ENCODE data around the gene ATP7B.

Gene ATP7B

DNA sequence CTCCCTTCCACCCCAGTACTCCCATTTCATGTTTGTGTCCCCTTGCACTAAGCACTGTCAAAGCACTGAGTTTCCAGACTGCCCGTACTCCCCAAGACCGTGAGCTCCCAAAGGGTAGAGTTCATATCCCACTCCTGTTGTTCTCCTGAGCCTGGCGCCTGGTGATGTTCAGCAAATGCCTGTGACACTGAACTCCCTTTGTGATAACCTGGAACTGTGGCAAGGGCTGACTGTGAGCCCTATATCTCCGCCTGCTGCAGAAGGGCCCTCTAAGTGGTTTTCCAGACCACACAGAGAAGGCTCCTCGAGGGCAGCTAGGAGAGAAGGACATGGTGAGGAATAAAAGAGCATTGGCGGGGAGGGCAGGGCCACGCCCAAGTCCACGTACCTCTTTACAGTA is 67.5 kb downstream of the ATP7B start:
- DNase-seq = no peak

DNA sequence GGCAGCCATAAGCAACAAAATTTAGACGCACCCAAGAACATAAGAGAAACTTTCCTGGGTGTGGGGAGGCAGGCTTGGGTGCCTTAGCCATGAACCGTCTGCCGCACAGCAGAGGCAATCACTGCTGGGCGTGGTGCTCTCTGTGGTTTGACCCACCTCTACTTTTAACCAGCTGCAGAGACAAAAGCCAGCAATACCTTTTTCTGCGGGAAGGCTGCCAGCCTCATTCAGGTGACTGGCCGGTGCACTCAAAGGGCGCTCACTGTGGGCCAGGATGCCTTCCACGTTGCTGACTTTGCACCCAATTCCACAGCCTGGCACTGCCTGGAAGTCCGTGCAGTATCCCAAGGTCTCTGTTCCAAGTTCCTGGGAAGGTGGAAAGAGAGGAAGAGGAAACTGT is 69.1 kb downstream of the ATP7B start:
- peak; percentile 47 for DNase-seq

DNA sequence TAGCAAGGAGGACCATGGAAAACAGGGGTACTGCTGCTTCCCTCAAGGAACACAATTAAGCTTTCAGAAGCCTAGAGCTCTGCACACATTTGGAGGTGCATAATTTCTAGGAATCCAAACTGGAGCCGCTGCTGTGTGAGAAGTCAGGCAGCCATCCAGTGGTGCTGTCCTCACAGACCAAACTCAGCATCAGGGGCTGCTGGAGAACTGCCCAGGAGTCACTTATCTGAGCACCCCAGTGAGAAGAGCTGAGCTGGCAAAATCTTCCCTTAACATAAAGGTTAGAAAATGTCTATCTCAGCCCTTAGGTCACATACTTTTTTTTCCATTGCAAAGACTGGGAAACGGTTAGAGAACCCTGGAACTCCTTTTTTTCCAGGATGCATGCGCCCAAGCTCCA is 72.8 kb downstream of the ATP7B start:
- DNase-seq = no peak

DNA sequence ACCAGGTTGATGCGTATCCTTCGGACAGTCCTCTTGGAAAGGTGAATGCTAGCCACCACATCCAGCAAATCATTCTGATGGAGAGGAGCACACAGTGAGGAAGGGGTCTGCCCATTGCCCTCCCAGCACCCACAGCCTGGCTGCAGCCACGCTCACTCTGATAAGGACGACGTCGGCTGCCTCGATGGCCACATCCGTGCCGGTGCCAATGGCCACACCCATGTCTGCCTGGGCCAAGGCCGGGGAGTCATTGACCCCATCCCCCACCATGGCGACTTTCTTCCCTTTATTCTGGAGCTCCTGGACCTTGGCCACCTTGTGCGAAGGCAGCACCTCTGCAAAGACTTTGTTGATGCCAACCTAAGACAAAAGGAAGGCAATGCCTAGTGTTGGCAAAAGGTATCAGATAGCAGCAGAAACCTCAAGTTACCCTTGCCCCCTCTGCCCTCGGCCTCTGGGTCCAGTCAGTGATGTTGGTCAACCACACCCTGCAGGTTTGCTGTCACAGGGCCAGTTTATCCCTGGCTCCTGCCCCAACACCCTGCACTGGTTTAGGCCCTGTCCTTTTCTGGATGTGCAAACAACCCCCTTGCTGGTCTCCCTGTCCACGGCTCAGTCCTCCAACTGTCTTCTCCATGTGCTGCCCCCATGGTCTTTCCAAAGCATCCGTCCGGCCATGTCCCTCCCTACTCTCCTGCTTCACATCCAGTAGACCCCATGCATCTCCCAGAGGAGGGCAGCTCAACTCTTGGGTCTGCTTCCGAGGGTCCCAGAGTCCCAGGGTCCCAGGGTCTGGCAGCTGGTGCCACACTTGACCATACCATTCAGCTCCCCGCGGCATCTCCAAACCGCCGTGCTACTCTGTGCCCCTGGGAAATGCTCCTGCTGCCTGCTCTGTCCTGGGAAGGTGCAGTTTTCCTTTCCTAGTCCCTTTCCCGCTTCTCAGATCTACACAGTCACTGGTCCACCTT is 73.6 kb downstream of the ATP7B start:
- no peak for DNase-seq

DNA sequence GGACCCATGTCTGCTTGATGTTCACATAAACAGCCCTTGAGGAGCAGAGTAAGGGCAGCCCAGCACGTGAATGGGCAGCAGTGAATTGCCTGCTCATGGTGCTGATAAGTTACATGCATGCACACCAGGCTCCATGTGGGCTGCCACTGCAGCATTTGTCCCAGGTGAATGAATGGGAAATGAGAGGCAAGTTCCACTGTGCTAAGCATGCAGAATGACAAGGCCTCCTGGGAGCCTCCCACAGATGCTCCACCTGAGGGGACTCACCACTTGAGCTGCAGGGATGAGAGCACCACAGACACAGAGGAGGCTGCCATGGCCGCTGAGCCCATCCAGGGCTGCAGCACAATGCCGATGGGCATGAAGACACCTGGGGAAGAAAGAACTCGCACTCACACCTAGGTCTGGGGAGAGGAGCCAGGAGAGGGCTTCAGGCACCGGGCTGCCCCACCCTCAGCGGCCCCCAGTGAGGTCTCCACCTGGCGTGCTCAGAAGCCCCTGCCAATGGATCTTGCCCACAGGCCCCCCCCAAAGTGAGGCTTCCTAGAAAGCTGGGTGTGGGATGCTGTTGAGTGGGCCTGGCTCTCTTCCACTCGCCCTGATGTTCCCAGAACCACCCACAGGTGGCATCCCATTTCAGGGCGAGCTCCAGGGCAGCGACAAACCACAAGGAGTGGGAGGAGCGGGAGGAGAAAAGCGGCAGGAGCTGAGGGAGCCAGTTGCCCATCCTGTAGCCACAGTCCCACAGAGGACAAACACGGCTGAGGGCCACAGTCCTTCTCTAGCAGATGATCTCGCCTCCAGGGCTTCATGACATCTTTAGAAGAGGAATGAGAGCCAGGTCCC is 75.7 kb downstream of the ATP7B start:
- peak; percentile 67 for DNase-seq

DNA sequence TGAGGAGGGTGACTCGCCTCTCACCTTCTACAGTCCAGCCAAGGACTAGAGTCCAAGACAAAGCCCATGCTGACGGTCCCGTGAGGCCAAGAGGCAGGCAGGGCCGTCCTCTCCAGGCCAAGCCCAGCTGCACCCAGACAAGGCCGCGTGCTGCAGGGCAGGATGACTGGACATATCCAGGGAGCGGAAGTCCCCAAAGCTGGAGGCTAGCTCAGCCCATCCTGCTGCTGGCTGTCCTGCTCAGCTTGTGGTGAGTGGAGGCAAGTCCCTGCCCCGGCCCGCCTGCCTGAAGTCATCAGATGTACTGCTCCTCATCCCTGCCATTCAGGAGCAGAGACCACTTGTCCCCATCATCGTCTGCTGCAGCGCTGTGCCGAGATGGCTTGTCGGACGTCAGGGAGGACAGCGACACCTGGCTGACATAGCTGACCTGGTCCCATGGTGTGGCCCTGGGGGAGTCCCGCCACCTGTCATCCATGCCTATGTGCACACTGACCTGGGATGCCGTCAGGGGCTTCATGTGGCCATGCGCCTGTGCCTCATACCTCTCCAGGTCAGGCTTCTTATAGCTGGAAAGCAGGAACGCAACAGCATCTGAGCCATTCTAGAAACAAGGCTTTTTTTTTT is 76.7 kb downstream of the ATP7B start:
- no peak for DNase-seq

DNA sequence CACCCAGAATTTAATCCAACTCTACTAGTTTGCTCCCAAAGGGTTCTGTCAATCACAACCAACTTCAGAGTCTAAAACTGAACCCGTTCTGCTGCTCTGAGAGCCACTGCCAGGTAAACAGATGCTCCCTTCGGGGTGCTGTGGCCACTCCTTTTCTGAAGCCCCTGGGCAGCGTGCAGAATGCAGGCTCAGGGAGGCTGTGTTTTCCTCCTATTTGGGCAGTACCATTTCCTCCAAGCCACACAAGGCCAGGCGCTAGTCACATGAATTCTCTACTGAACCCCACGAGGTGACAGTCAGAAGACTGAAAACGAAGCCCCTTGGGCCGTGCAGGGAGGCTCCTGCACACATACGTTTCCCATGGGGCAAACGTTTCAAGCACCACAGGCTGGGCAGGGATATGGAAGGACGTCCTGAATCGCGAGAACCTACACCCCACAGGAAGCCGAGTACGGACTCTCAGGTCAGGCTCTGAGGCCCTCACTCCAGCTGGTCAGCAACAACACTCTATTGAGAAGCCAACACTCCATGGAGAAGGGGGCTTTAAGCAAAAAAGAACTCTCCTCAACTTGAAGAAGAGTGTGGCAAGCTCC is 77.7 kb downstream of the ATP7B start:
- no peak for DNase-seq

DNA sequence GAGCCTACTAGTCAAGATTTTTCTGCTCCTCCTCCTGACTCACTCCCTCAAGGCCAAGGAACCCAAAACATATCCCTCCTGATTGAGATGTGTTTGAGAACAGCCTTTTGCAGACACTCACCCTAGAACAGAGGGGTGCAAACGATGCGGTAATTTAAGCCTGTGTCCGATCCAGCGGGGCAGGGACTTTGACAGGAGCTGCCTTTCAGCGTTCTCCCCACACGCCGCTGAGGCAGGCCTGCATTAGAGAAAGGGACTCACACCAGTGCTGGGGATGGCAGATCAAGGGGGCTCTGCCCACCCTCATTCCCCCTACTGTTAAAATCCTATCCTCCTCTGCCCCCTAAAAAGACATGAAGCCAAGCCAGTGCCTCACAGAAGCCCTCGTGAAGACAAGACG is 79.0 kb downstream of the ATP7B start:
- no peak for DNase-seq

DNA sequence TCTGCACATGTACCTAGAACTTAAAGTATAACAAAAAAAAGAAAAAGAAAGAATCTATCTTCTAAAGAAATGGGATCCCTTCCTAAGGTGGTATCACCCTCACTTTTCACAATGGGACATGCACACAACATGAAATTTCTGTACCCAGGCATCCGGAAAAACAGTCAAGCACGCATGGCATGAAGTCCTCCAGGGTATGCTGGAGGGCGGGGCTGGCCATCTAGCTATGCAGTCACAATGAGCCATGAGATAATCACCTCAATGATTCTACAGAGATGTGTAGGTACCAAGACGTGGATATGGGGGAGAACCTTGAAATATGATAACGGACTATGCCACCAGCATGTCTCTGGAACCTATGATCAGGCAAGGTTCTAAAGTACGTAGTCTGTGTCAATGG is 79.6 kb downstream of the ATP7B start:
- no peak for DNase-seq

DNA sequence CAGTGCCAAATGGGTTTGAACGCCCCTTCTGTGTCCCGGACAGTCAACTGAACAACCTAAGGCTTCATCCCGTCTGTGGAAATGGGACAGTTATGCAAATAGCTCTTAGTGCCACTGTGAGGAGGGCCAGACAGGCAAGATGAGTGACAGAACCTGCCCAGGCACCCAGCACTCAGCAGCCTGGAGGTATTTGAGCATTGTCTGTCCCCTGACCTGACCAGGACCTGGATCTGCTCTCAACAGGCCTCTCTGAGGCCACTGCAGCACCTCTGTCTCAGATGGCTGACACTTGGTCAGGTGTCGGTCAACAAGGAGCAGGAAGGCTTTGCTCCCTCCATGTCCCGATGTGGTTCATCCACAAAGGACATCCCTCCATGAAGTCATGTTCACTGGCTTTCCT is 81.6 kb downstream of the ATP7B start:
- DNase-seq = peak; percentile 22

DNA sequence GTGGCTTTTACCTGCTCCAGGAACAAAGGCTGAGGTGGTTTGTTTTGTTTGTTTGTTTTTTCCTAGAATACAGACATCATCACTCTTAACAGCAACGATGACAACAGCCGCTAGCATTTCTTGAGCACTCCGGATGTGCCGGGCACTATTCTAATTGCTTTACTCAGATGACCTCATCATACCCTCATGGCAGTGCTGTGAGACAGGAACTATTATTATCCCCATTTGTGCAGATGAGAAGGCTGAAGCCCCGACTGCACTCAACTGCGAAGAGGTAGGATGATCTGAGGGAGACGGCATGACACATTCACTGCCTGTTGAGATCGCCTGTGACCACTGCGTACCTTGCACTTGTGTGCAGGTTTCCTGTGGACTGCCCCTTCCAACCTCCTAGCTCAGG is 83.0 kb downstream of the ATP7B start:
- peak; percentile 99 for DNase-seq

DNA sequence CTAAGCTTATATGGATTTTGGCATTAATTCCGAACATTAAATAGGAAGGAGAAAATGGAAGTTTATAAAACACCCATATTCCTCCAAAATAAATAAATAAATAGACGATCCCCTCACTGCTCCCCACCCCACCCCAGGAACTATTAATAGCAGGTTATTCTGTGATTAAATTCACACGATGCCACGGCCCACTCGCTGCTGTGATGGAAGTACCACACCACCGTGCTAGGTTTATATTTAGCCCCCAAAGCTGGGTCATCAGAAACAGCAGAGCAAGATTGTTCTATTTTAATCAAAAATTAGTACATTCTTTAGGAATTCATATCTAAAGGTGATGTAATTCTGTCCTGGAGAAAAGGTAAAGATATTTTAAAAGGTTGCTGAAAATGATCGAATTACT is 84.1 kb downstream of the ATP7B start:
- DNase-seq = no peak

DNA sequence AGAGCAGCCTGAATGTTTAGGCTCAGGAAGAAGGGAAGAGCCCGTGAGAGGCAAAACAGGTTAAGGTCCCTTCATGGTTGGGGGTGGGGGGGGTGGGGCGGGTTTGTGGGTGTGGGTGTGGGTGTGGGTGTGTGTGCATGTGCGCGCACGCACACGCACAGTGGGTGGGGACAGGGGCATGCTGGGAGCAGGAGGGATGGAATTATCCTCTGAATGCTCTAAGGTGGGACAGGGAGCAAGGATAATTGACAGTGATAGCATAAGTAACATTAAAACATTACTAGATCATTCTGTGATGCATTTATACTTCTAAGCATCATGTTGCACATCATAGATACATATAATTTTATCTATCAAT is 84.7 kb downstream of the ATP7B start:
- DNase-seq = no peak

DNA sequence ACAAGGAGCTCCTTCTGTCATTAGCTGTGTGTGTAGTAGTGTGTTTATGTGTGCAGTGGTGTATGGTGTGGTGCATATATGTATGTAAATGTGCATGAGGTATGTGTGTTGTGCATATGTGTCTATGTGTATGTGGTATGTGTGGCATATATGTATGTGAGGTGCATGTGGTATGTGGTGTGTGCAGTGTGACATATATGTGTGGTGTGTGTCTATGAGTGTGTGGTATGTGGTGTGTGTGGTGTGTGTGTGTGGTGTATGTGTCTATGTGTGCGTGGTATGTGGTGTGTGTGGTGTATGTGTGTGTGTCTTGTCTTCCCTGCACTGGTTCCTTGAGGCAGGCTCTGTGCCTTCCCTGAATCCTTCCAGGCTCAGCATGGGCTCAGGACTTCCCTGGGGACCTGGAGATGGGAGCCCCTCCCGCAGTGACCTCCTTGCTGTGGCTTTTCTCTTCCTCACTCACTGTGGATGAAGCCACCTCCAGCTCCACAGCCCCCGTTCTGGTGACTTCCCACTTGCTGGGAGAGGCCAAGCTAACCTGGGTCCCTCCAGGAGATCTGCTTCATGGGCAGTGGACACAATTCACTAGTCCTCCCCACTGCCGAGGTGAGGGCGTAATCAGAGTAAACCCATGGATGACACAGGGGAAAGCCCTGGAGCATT is 85.3 kb downstream of the ATP7B start:
- DNase-seq = no peak

DNA sequence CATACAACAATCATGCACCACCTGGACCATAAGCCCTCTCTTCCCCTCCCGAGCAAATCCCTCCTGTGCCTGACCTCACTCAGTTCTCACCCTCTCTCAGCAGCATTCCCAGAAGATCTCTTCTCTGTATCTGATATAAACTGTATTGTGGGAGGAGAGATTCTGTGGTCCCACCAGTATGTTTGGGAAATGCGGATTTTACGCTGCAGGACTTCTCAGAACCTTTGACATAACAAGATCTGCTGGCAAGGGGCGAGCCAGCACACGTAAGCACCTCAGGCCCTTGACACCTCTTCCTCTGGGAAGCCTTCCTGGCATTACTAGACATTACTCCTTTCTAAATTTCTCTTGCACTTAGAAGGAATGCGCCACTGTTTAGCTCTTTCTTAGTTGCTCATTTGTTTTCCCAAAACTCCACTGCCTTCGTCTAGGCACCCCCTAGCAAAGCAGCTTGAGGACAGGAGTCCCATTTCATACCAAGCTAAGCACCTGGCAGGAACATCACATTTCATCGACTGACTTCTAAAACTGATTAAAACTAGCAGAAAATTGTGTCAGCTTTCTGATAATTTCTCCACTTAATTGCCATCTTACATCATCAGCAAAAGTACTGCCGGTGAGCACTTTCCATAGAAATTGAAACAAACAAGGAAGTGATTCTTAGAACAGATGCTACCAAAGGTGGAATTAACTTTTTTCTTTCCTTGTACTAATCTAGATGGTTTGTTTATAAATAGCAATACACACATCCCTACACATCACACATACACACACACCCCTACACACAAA is 86.3 kb downstream of the ATP7B start:
- peak; percentile 56 for DNase-seq

DNA sequence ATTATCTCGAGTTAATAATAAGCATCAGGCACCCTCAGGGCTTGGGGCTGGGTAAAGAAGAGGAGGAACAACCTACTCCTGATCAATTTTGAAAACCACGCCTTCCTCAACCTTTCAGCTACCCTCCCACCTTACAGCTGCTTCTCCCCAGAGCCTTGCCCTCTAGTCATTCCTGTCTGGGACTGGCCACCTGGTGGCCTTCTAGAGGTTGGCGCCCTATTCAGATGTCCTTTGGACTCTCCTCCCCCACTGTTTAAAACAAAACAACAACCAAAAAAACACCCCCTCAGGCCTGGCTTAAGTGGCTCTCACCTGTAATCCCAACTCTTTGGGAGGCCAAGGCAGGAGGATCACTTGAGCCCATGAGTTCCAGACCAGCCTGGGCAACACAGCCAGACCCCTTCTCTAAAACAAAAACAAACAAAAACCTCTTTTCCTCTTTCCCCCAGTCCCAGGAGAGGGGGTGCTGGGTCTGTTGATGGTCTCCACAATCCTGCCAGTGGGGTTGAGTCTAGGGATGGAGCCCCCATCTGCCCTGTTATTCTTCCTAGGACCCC is 87.2 kb downstream of the ATP7B start:
- DNase-seq = peak; percentile 81

DNA sequence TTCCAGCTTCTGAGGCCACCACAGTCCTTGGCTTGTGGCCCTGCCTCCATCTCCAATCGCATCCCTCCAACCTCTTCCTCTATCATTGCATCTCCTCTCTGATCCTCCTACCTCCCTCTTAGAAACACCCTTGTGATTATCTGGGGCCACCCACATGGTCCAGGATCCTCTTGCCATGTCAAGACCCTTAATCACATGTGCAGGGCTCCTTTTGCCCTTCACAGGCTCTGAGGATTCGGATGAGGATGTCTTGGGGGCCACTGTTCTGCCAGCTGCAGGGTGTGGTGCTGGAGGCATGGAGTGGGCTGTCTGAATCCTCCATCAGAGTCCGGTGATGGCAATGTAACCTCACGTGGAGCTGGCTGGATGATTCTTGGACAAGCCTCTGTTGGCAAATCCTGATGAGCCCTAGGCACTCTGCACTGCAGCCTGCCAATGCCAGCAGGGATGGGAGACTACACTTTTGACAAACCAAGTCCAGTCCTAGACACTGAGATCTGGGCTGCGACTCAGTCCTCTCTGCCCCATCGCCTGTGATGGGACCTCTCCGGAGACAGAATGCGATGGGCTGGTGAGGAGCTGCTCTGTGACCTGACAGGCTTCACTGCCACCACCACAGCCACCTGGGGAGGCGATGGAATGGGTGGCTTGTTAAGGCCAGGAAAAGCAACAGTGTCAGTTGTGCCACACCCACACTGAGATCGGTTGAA is 88.3 kb downstream of the ATP7B start:
- DNase-seq = no peak

DNA sequence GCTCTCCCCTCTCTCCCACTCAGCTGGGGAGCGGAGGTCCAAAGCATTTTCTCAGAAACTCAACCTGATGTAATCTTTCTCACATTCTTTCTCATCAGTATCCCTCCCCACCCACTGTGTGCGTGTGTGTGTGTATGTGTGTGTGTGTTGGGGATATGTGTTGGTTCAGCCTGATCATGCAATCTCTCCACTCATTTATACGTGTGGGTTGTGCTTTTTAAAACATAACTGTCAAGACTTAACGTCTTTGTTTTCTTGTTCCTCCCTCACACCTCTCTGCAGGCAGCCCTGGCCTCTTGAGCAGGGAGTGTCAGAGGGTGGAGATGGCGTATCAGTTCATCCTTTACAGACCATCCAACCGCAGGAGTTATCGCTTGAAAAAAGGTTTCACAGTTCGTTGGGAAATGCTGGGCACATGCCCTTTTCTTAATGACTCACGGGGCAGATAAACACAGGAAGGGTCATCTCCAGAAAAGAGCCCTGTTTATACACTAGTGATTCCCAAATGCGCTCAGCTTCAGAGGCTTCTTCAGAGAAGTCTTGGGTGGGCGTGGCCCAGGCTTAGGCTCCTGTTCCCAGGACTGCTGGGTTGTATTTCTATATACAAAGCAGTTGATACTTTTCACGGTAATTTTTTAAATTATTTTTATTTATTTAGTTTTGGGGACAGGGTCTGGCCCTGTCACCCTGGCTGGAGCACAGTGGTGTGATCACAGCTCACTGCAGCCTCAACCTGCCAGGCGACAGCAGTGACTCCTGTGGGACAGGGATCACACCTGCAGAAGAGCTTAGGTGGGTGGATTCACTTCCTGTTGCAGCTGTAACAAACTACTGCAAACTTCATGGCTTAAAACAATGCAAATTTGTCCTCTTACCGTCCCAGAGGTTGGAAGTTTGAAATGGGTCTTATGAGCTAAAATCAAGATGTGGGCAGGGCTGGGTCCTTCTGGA is 89.2 kb downstream of the ATP7B start:
- peak; percentile 68 for DNase-seq

DNA sequence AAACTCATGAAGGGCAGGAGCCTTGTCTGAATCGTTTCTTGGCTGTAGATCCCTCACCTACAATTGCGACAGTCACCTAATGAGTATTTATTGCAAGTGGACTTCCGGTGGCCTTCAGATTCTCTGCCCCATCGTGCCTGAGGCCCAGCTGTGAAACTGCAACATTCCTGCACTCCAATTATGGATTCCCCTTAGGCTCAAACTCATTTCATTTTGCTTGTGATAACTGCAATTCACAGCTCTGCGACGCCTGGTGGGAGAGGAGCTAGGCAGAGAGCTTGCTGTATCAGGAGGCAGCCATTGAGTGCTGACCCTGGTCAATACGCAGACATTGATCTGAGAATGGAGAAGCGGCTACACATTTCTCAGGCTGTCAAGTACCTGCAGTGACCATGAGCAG is 90.5 kb downstream of the ATP7B start:
- peak; percentile 30 for DNase-seq

DNA sequence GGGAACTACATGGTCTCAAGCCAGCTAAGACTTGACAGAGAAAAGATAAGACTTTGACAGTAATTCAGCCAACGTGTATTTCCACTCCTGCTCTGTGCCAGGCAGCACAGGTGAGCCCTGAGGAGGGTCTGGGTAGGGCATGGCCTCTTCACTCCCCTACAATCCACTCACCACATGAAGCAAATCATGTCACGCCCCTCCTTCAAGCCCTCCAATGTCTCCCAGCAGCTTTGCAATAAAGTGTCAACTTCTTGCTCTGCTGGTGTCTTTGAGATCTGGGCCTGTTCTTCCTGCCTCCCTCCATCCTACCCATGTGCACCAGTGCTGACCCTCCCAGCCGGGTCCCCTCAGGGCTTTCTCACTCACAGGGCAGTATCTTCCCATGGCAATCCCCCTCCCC is 91.0 kb downstream of the ATP7B start:
- no peak for DNase-seq

Data from DMS53 (cell line).